Measurements from ENCODE around the gene STAG3.
"Not testable (repeated sequence)": the region's sequence is repeated elsewhere in the genome, so short reads cannot be mapped to it uniquely, and the experiment has no call there.

STAG3 gene

GRCh38 chr7:100248483-100248882 is 70.8 kb downstream of the STAG3 start:
- DNase-seq: no peak

- no peak for DNase-seq
These were observed 79.3 kb downstream of the STAG3 start for GRCh38 chr7:100257017-100257416.

- DNase-seq: not testable (repeated sequence)
These were observed 82.3 kb downstream of the STAG3 start for GRCh38 chr7:100259984-100260383.

GRCh38 chr7:100262896-100263295 is 85.2 kb downstream of the STAG3 start:
- DNase-seq: not testable (repeated sequence)
